ENCODE results near the gene FOXB2.

DNA sequence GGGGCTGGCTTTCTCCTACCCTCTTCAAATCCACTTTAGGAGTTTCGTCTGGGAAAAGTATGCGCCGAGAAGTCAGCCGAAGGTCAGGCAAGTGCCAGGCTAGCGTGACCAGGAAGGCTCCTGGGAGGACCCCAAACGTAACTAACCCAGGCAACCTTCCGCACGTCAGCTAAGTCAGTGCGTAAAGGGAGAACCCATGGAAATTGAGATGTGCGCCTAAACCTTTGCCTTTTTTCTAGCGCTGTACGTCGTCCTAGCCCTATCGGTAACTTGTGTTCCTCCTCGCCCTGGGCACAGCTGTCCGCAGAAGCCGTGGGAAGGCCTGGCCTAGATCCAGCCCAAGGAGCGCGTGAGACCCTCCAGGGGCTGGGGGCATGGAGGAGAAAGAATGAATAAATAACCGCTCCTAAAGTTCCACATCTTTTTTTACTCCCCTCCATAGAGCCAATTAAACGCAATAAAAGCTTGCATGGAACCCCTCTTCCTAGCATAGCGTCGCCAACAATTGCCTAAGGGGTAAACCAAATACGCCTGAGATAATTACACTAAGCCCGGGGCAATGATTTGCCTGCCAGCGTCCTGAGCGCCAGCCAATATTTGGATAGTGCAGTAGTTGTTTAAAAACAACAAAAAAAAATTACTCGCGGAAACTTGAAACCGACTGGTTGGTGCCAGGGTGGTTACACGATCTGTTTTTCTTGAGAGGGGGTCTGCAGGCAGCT, 4.0 kb upstream of the FOXB2 start:
- TF ChIP-seq POLR2AphosphoS5 (IDR thresholded peaks at IDR 0.05; ENCODE audit: insufficient read depth in 1 of 2, low read depth in 1 of 2): no peak
- no peak for TF ChIP-seq POLR2A (IDR thresholded peaks at IDR 0.05)
- TF ChIP-seq, protein P1, sequence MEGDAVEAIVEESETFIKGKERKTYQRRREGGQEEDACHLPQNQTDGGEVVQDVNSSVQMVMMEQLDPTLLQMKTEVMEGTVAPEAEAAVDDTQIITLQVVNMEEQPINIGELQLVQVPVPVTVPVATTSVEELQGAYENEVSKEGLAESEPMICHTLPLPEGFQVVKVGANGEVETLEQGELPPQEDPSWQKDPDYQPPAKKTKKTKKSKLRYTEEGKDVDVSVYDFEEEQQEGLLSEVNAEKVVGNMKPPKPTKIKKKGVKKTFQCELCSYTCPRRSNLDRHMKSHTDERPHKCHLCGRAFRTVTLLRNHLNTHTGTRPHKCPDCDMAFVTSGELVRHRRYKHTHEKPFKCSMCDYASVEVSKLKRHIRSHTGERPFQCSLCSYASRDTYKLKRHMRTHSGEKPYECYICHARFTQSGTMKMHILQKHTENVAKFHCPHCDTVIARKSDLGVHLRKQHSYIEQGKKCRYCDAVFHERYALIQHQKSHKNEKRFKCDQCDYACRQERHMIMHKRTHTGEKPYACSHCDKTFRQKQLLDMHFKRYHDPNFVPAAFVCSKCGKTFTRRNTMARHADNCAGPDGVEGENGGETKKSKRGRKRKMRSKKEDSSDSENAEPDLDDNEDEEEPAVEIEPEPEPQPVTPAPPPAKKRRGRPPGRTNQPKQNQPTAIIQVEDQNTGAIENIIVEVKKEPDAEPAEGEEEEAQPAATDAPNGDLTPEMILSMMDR (IDR thresholded peaks at IDR 0.05): no peak

All from vagina (tissue), 2 donors.